ENCODE results near the gene SNTA1. TPM values are rescaled to one million over a fixed set of nuclear protein-coding genes. Genes with fewer than 3 reads are reported as not detected.
A peak's percentile ranks its signal among the peaks of the same experiment; 100 is the strongest.

SNTA1 gene
- total RNA-seq, 1 experiment from 2014 or later, result 7.6 TPM

DNA sequence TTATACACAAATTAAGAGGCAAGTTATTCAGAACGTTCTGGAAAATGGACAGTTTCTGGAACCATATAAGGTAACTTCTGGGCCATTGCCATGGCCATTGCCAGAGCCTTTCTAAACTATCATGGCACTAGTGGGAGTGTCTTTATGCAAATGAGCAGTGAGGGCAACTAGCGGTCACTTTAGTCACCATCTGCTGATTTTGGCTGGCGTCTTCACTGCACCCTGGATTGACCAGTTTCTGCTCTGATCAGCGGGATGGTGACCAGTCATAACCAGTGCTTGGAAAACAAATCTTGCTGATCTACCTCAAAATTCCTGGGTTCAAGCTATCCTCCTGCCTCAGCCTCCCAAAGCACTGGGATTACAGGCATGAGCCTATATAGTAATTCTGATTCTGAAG is 7.3 kb upstream of the SNTA1 start:
- Histone ChIP-seq H2AFZ (no peak overlapping the region), H3K27me3 (ENCODE audit: insufficient read depth, low read depth) (no peaks in the 10 kb centered on the region), H3K9me2 (ENCODE audit: insufficient read depth) (no peaks in the 10 kb centered on the region), H3K4me3 (no peak overlapping the region), H3K27ac (peak overlapping the region; percentile 44), H3K36me3 (ENCODE audit: low read depth) (no peaks in the 10 kb centered on the region), H3F3A (ENCODE audit: insufficient read depth, low read depth) (peaks cover 10% of the 10 kb centered on the region; the same call in 1 of the 2 replicates), H3K4me1 (replicated peaks; ENCODE audit: insufficient read depth) (peaks cover 17% of the 10 kb centered on the region), H3K79me2 (ENCODE audit: low read depth) (no peaks in the 10 kb centered on the region), H3K9me3 (ENCODE audit: insufficient read depth, low read depth) (no peaks in the 10 kb centered on the region), H3K4me2 (peak overlapping the region; percentile 61), H4K20me1 (ENCODE audit: insufficient read depth) (no peaks in the 10 kb centered on the region)
- DNase-seq, result peak; percentile 49 to 81
- BruUV-seq (replicated peaks), result no TSS peak
- POLR2A ChIA-PET (ENCODE audit: unreplicated experiment), result no interaction called here
- CTCF ChIA-PET, result no interaction called here
- TF ChIP-seq EZH2 (IDR thresholded peaks at IDR 0.05; ENCODE audit: low read depth), result no peak
- TF ChIP-seq, protein P1, sequence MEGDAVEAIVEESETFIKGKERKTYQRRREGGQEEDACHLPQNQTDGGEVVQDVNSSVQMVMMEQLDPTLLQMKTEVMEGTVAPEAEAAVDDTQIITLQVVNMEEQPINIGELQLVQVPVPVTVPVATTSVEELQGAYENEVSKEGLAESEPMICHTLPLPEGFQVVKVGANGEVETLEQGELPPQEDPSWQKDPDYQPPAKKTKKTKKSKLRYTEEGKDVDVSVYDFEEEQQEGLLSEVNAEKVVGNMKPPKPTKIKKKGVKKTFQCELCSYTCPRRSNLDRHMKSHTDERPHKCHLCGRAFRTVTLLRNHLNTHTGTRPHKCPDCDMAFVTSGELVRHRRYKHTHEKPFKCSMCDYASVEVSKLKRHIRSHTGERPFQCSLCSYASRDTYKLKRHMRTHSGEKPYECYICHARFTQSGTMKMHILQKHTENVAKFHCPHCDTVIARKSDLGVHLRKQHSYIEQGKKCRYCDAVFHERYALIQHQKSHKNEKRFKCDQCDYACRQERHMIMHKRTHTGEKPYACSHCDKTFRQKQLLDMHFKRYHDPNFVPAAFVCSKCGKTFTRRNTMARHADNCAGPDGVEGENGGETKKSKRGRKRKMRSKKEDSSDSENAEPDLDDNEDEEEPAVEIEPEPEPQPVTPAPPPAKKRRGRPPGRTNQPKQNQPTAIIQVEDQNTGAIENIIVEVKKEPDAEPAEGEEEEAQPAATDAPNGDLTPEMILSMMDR (conservative IDR thresholded peaks at IDR 0.05), result no peak
- intact Hi-C loops (cut with micrococcal nuclease; ENCODE audit: unreplicated experiment), result no loop called here

DNA sequence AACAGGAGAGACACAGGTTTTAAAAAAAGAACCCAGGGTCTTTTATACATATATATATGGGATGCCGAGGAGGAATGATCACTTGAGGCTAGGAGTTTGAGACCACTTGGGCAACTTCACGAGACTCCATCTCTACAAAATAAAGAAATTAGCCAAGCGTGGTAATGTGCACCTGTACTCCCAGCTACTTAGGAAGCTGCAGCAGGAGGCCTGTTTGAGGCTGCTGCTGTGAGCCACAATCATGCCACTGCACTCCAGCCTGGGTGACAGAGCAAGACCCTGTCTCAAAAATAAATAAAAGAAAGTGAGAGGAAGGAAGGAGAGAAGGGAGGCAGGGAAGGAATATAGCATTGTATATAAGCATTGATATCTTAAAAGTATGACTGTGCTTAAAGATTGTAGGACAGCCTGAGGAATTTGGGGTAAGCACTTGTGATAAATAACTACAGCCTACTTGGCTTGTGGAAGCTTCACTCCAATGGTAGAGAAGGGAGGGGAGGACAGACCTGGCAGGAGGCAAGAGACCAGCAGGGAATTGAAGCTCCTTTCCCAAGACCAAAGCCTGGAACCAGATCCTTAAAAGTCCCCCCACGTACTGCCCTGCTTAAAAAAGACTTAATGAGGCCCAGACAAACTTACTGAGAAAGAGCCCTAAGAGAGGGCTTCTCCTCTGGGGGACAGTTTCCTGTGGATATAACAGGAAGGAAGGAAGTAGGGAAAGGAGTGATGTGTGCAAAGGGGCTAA is 2.5 kb upstream of the SNTA1 start:
- BruUV-seq (replicated peaks), result no TSS peak
- no peak for TF ChIP-seq EZH2 (IDR thresholded peaks at IDR 0.05; ENCODE audit: low read depth)
- TF ChIP-seq, protein P1 (conservative IDR thresholded peaks at IDR 0.05), result no peak
- Histone ChIP-seq H3K9me3 (ENCODE audit: insufficient read depth, low read depth) (no peaks in the 10 kb centered on the region), H3K36me3 (ENCODE audit: low read depth) (no peaks in the 10 kb centered on the region), H3F3A (ENCODE audit: insufficient read depth, low read depth) (peaks cover 21% of the 10 kb centered on the region), H3K4me2 (no peak overlapping the region), H4K20me1 (ENCODE audit: insufficient read depth) (no peaks in the 10 kb centered on the region), H2AFZ (no peak overlapping the region), H3K27ac (no peak overlapping the region), H3K27me3 (ENCODE audit: insufficient read depth, low read depth) (no peaks in the 10 kb centered on the region), H3K79me2 (ENCODE audit: low read depth) (no peaks in the 10 kb centered on the region), H3K4me1 (replicated peaks; ENCODE audit: insufficient read depth) (peaks cover 12% of the 10 kb centered on the region), H3K9me2 (ENCODE audit: insufficient read depth) (no peaks in the 10 kb centered on the region), H3K4me3 (no peak overlapping the region)
- intact Hi-C loops (cut with micrococcal nuclease; ENCODE audit: unreplicated experiment), result no loop called here
- DNase-seq, result no peak
- ChIA-PET POLR2A (ENCODE audit: unreplicated experiment) (no interaction called here), CTCF (interaction anchor here (0.6 kb wide), 1 partner anchor 14 kb away, joined by 6 read pairs; no protein-coding TSS in a partner anchor)

DNA sequence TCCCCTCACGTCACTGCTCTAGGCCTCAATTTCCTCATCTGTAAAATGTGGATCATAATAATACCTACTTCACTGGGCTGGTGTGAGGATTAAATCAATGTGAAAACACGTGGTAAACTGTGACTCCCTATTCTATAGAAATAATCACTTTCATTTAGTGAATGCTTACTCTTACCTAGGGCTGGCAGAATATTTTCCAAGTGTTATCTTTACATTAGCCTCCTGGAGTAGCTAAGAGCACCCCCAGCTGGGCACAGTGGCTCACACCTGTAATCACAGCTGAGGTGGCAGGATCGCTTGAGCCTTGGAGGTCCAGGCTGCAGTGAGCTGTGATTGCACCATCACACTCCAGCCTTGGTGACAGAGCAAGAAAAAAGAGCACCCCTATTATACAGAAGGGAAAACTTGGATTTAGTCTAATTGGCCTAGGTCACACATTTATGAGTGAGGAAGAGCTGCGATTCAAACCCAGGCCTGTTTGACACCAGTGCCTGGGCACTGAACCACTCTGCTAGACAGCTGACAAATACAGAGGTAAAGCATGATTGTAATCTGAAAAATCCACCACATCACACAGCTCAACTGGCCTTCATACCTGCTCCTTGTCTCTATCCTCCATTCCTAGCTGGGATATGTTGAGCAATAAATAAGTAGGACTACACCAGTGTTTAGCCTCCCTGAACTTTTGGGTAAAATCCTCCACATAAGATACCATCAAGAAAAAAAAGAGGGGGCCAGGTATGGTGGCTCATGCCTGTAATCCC is 1.4 kb upstream of the SNTA1 start:
- CTCF ChIA-PET, result interaction anchor here (0.6 to 0.7 kb wide), 3 partner anchors 43 to 544 kb away, joined by 3 to 9 read pairs (median 5); no protein-coding TSS in a partner anchor
- Histone ChIP-seq H2AFZ (no peak overlapping the region), H3K9me3 (ENCODE audit: insufficient read depth, low read depth) (no peaks in the 10 kb centered on the region), H4K20me1 (ENCODE audit: insufficient read depth) (no peaks in the 10 kb centered on the region), H3K27ac (no peak overlapping the region), H3K36me3 (ENCODE audit: low read depth) (no peaks in the 10 kb centered on the region), H3K4me3 (peak overlapping the region; percentile 71; the same call in 1 of the 2 replicates), H3K4me2 (peak overlapping the region; percentile 90), H3K4me1 (replicated peaks; ENCODE audit: insufficient read depth) (peaks cover 4% of the 10 kb centered on the region; the same call in 1 of the 2 replicates), H3K9me2 (ENCODE audit: insufficient read depth) (no peaks in the 10 kb centered on the region), H3K27me3 (ENCODE audit: insufficient read depth, low read depth) (no peaks in the 10 kb centered on the region), H3K79me2 (ENCODE audit: low read depth) (no peaks in the 10 kb centered on the region), H3F3A (ENCODE audit: insufficient read depth, low read depth) (peaks cover 17% of the 10 kb centered on the region)
- BruUV-seq (replicated peaks), result no TSS peak
- POLR2A ChIA-PET (ENCODE audit: unreplicated experiment), result interaction anchor here (0.6 to 0.8 kb wide), 3 partner anchors 72 to 668 kb away, joined by 3 to 32 read pairs (median 3); no protein-coding TSS in a partner anchor
- TF ChIP-seq, protein P1 (conservative IDR thresholded peaks at IDR 0.05), result peak; percentile 38; the same call in 1 of the 2 replicates
- TF ChIP-seq EZH2 (IDR thresholded peaks at IDR 0.05; ENCODE audit: low read depth), result no peak
- peak in 1 of 2 experiments; percentile 19 for DNase-seq
- intact Hi-C loops (cut with micrococcal nuclease; ENCODE audit: unreplicated experiment), result loop anchor here (1.0 kb wide), 1 partner anchor 44 kb away; the partner anchor contains the start of gene CDK5RAP1

Measured in PC-9 (cell line).